Measurements from ENCODE around the gene CPE.
A peak's percentile ranks its signal among the peaks of the same experiment; 100 is the strongest.
"Not testable (repeated sequence)": the region's sequence is repeated elsewhere in the genome, so short reads cannot be mapped to it uniquely, and the experiment has no call there.

CPE gene

DNA sequence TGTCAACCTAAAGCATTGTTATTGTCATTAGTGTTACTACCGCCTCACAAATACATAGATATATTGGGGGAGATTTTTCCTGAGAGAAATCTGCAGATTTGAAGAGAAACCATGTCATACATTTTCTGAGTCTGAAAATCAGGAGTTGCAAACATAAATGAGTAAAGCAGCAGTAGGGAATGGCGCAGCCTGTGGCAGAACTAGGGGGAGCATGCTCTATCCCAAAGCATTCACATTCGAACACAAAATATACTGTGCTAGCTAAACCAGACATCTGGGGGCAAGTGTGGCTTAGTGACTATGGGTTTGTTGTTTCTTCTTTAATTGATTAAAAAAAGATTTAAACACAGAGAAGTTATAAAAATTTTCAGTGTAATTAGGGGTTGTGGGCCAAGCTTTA lies 83.2 kb downstream of the CPE start:
- no peak for DNase-seq (ENCODE audit: low read depth)

- DNase-seq (ENCODE audit: low read depth): no peak
These were observed 85.6 kb downstream of the CPE start for GRCh38 chr4:165464376-165464775.

DNA sequence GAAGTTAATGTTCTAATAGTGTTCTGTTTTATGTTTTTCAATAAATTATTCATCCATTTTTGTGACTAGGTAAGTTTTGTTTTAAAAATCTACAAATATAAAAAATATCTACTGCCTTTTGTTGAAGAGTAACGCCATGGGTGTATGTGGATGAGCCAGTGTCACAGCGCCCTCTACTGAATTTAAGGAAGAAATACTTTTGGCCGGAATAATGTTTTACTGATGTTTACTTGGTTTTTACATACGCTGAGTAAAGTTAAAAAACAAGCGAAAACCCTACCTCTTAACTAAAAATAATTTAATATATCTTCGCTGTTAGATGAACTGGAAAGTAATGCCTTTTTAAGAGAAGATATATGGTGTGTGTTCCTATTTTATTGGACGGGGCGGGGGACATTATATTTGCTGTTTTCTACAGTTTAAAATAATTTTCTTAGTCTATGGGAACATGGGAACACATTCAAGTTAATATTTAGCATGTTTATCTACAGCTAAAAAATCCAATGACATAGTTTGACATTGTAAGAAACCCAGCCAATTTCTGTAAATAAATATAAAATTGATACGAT lies 86.1 kb downstream of the CPE start:
- no peak for DNase-seq (ENCODE audit: low read depth)

GRCh38 chr4:165470009-165470408 lies 91.2 kb downstream of the CPE start:
- no peak for DNase-seq (ENCODE audit: low read depth)

- no peak for DNase-seq (ENCODE audit: low read depth)
These were observed 94.3 kb downstream of the CPE start for GRCh38 chr4:165472943-165473676.

DNA sequence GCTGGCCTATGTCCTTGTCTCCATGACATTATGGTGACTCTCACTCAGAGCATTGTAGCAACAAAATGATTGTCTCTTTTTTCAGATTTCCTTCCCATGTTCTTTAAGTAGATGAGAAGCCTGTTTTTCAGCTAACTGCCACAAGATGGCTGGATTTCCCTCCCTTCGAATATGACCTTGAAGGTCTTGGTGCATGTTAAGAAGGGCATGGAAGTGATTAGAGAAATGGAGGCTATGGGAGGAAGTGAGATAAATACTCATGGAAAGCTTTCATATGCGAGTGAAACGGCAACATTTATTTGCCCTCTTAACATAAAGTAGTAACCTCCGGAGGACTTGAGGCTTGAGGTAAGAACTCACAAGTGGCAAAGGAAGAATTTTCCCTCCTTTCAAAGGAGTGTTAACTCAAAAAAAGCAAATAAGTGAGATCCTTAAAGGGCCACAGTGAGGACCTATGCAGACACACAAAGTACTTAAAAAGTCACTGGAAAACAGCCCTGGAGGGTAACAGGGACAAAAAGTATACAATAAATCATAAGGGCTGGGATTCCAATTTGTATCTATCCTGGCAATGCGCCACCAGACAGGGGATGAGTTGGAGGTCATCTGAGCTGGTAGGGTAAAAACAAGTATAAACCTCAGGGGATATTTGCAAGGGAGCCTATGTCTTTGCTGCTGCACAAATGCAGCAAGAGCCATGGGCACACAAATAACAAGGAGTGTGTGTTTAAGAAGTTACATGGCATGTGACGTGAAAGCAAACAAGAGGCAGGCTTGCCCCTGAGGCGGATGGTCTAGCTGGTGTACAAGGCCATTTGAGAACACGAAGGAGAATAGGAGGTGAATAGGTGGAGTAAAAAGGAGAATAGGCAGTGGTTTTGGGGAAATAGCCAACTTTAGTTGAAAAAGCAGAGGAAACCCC lies 96.2 kb downstream of the CPE start:
- no peak for DNase-seq (ENCODE audit: low read depth)

GRCh38 chr4:165475706-165476070 lies 96.9 kb downstream of the CPE start:
- DNase-seq (ENCODE audit: low read depth): no peak

- no peak for DNase-seq (ENCODE audit: low read depth)
These were observed 97.6 kb downstream of the CPE start for GRCh38 chr4:165476214-165477098.

GRCh38 chr4:165477799-165478198 lies 99.0 kb downstream of the CPE start:
- no peak for DNase-seq (ENCODE audit: low read depth)

DNA sequence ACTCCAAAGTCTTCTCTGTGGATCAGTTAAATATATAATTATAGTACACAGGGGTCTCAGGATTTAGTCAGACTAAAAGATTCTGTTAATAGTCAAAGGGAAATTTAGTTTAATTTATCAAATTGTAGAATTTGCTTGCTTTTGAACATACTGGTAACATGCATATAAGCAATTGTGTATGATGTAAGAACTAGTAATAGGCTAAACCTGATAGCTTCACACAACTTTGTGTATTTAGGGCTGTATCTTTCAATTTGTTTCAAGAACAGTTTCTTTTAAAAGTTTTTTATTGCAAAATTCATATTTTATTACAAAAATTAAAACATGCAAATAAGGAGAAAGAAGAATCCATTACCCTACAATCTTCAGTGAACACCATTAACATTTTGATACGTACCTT lies 99.5 kb downstream of the CPE start:
- no peak for DNase-seq (ENCODE audit: low read depth)

- DNase-seq (ENCODE audit: low read depth): no peak
These were observed 102.4 kb downstream of the CPE start for GRCh38 chr4:165481053-165481835.

DNA sequence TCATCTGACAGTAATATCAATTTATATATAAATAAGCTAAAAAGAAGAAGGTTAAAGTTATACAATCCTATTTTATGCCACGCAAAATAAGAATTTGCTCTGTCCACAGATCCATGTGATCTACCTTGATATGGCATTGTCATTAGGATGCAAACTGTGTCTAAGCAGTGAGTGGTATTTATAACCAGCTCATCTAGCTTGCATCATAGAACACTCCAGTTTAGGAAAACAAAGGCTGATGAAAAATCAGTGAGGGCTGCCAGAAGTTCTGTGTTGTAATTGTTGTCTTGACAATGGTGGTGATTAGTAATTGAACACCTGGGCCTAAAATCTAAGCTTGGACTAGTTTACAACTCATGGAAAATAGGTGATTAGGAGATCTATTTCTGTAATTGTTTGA lies 111.0 kb downstream of the CPE start:
- DNase-seq (ENCODE audit: low read depth): no peak

- not testable (repeated sequence) for DNase-seq (ENCODE audit: low read depth)
These were observed 113.8 kb downstream of the CPE start for GRCh38 chr4:165492583-165492982.

DNA sequence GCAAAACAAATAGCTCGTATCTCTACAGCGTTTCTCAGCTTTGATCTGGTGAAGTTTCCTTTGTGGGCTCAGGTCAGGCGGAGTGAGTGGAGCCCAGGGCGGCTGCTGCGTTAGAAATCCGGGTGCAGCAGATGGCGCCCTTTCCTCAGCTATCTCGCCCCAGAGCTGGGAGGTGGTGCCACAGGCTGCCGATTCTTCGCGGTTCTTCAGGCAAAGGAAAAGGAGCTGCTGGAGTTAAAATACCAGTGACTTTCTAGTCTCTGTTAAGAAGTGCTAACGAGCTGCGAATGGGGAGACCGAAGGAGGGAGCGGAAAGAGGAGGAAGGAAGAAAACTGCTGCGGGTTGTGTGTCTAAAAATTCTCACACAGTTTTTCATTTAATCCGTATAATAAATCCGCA lies 114.6 kb downstream of the CPE start:
- peak; percentile 41 for DNase-seq (ENCODE audit: low read depth)

GRCh38 chr4:165502916-165503907 lies 124.4 kb downstream of the CPE start:
- no peak for DNase-seq (ENCODE audit: low read depth)

DNA sequence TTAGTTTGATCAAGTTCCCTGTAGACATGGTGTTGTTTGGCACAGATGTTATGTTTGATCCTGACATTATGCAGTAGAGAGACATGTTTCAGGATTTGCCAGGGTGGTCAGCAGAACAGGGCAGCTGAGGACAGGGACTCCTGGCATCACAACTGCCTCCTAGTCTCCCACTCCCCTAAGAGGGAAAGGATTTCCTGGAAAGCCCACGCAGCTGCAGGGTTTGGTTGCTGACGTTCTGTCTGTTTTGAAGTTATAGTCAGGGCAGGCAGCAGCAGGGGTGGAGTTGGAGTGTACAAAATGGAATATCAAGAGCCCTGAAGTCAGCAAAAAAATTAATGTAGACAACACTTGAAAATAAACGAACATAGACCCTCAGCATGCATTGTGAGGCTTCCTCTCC lies 125.4 kb downstream of the CPE start:
- no peak for DNase-seq (ENCODE audit: low read depth)

DNA sequence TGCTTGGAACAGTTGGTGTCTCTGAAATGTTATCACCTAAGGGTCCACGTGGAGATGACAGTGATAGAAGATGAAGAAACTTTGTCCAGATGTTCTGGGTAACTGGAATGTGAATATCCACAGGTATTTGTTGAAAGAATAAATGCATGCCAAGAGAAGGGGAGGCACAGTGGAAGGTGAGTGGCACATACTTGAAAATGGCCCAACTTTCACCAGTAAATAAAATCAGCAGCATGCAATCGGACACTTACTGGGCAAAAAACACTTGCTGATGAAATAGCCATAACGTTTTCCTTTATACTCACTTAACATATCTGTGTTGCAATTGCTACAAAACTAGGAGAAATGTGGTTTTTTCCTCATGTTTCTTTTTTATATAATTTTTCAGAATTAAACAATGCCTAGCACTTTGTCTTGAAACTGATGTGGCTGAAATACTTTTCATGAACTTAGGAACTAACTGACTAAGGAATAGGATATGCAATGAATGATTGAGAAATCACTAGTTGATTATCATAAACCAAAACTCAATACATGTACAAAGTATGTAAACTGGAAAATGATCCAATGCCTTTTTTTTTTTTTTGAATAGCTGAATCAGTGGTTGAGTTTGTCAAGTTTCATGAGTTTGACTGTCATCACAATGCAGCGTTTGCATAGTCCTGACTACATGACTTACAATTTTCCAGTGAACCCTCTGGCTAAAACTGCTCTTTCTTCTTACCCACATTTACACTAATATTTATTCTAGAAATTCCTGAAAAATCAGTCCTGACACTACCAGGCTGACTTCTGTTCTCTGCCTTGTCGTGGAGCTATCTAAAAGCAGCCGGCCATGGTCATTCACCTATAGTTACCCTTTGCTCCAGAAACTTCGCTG lies 127.4 kb downstream of the CPE start:
- DNase-seq (ENCODE audit: low read depth): no peak

DNA sequence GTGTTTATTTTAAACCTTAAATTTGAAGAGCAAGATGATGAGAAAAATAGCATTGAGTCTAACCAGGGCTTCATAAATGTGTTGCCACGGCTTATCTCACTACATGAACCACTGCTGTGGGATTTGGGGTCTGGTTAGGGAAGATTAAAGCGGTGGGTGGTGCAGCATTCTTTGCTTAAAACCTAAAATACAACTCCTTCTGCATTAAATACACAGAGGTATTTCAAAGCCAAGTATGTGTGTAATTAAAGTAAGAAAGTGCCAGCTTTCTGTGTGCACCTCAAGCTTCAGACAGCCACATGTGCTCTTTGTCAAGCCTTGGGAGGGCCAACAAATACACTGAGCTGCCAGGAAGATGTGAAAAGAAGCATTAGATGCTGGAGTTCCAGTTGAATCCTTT lies 128.0 kb downstream of the CPE start:
- no peak for DNase-seq (ENCODE audit: low read depth)

DNA sequence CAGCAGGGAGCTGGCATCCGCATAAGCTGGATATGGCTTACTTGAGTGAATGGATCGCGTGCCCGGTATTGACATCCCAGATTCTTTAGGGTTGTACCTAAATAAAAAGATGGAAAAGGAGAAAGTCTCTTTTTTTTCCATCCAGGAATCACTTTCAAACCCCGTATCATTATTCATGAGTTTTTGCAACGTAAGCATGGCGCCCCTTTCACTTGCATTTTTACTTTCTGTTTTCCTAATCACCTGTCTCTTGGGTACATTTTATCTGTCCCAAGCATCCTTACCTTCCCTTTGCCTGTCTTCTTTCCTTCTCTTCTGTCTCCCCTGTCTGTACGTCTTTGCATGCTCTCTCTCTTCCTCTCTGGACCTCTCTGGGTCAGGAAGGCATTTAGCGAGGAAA lies 128.6 kb downstream of the CPE start:
- DNase-seq (ENCODE audit: low read depth): no peak

Data from stimulated activated CD8-positive, alpha-beta memory T cell treated with anti-CD3 and anti-CD28 coated beads, Interleukin-15, amount 100 ng/mL, for 1 hour (primary cell).